GM06990 (cell line): ENCODE data around the gene NUP43.

ENCODE experiments used
- DNase-seq: peaks from one replicate; pipeline ENCODE4 v3.0.0-alpha.2; 2011; ENCODE audit not compliant: insufficient read length; ENCODE audit errors: extremely low read depth
- H3K27me3 ChIP-seq: replicated peaks from 2 replicates; pipeline ENCODE4 v1.6.0; 2011; ENCODE audit warnings: low read length; ENCODE audit not compliant: control insufficient read depth, insufficient read depth
- H3K36me3 ChIP-seq: 2 replicates; pipeline ENCODE4 v1.5.1; 2011; ENCODE audit warnings: low read length; ENCODE audit not compliant: control insufficient read depth, insufficient read depth
- H3K4me3 ChIP-seq: replicated peaks from 2 replicates; pipeline ENCODE4 v1.5.1; 2011; ENCODE audit warnings: low read depth, mild to moderate bottlenecking, control low read depth, low read length
- CTCF ChIP-seq: IDR thresholded peaks from 2 replicates; pipeline ENCODE4 v1.5.1; 2011; ENCODE audit warnings: low read length, control low read depth, mild to moderate bottlenecking, inconsistent platforms; ENCODE audit not compliant: insufficient read depth, poor library complexity, severe bottlenecking

NUP43 gene

GRCh38 chr6:149733089-149733720 lies 13.1 kb downstream of the NUP43 start:
- DNase-seq: no peak
- TF ChIP-seq CTCF: no peak
- H3K4me3 ChIP-seq: no peak overlapping the region
- peaks cover 12% of the 10 kb centered on the region for H3K36me3 ChIP-seq
- no peaks in the 10 kb centered on the region for H3K27me3 ChIP-seq

- Histone ChIP-seq H3K36me3 (peaks cover 9% of the 10 kb centered on the region), H3K27me3 (no peaks in the 10 kb centered on the region), H3K4me3 (no peak overlapping the region)
- DNase-seq: no peak
- no peak for TF ChIP-seq CTCF
These were observed 16.5 kb downstream of the NUP43 start for GRCh38 chr6:149729824-149730223.

- no peak for DNase-seq
- no peak for TF ChIP-seq CTCF
- peaks cover 9% of the 10 kb centered on the region for H3K36me3 ChIP-seq
- H3K27me3 ChIP-seq: no peaks in the 10 kb centered on the region
- H3K4me3 ChIP-seq: no peak overlapping the region
These were observed 17.7 kb downstream of the NUP43 start for GRCh38 chr6:149728499-149729234.

- Histone ChIP-seq H3K36me3 (peaks cover 10% of the 10 kb centered on the region), H3K27me3 (no peaks in the 10 kb centered on the region), H3K4me3 (no peak overlapping the region)
- no peak for TF ChIP-seq CTCF
- no peak for DNase-seq
These were observed 18.4 kb downstream of the NUP43 start for GRCh38 chr6:149727793-149728498.

- Histone ChIP-seq H3K36me3 (peaks cover 10% of the 10 kb centered on the region), H3K27me3 (no peaks in the 10 kb centered on the region), H3K4me3 (no peak overlapping the region)
- no peak for DNase-seq
- TF ChIP-seq CTCF: no peak
These were observed 20.5 kb downstream of the NUP43 start for GRCh38 chr6:149725785-149726184.
